ENCODE data around the gene SIRT3.

SIRT3 gene

GRCh38 chr11:270451-271318, 34.5 kb upstream of the SIRT3 start:
- DNase-seq (ENCODE audit: low spot score) = no peak

- DNase-seq (ENCODE audit: low spot score) = peak; percentile 83
Observed at GRCh38 chr11:269146-269890, 33.2 kb upstream of the SIRT3 start.

- peak; percentile 85 for DNase-seq (ENCODE audit: low spot score)
Observed at GRCh38 chr11:268716-269145, 32.6 kb upstream of the SIRT3 start.

GRCh38 chr11:267491-267994, 31.4 kb upstream of the SIRT3 start:
- DNase-seq (ENCODE audit: low spot score) = no peak

- DNase-seq (ENCODE audit: low spot score) = no peak
Observed at GRCh38 chr11:266676-267439, 30.7 kb upstream of the SIRT3 start.

DNA sequence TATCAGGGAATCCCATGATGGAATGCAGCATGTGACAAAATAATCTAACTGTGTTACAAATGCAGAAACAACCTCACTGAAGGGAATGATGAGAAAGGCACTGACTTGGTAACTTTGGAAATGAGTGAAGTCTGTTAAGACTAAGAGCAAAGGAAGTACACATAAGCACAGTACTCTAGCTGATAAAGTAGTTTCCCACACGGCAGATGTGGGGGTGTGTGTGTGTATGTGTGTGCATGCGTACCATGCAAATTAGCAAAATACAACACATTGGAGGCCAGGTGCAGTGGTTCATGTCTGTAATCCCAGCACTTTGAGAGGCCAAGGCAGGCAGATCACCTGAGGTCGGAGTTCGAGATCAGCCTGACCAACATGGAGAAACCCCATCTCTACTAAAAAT, 25.5 kb upstream of the SIRT3 start:
- no peak for DNase-seq (ENCODE audit: low spot score)

GRCh38 chr11:259413-259812, 23.3 kb upstream of the SIRT3 start:
- DNase-seq (ENCODE audit: low spot score) = no peak

DNA sequence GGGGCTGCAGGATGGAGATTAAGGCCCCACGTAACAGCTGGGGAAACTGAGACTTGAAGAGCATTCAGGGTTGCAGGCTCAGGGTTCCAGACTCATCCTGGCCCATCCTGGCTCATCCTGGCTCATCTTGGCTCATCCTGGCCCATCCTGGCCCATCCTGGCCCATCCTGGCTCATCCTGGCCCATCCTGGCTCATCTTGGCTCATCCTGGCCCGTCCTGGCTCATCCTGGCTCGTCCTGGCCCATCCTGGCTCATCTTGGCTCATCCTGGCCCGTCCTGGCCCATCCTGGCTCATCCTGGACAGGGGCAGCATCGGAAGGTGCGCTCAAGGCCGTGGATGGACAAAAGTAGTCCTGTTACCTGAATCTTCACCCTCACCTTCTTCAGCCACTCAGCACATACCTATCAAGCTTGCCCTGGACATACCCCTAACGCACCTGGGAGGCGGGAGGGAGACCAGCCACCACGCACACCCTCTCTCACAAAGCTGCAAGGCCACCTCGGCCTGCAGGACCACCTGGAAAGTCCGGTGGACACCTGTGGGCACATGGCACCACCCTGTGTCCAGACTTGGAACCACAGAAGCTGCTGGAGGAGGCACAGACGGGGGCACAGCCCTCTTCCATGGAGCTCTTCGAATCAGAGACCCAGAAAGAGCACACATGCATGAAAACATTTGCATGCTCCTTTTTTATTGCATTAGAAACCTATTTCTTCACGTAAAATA, 21.8 kb upstream of the SIRT3 start:
- no peak for DNase-seq (ENCODE audit: low spot score)

GRCh38 chr11:256952-257737, 21.0 kb upstream of the SIRT3 start:
- DNase-seq (ENCODE audit: low spot score) = no peak

DNA sequence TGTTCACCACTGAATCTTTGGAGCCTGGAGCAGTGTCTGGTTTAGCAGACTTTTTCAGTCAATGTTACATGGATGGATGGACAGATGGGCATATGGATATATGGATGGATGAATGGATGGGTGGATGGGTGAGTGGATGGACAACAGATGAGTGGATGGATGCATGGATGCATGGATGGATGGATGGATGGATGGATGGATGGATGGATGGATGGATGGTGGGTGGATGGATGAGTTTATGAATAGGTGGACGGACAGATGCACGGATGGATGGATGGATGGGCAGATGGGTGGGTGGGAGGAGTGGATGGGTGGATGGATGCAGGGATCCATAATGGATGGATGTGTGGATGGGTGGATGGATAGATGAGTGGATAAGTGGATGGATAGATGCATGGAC, 19.7 kb upstream of the SIRT3 start:
- DNase-seq (ENCODE audit: low spot score) = no peak

GRCh38 chr11:255176-255575, 19.0 kb upstream of the SIRT3 start:
- DNase-seq (ENCODE audit: low spot score) = no peak

GRCh38 chr11:253886-254270, 17.7 kb upstream of the SIRT3 start:
- no peak for DNase-seq (ENCODE audit: low spot score)

- DNase-seq (ENCODE audit: low spot score) = no peak
Observed at GRCh38 chr11:253160-253885, 17.2 kb upstream of the SIRT3 start.

DNA sequence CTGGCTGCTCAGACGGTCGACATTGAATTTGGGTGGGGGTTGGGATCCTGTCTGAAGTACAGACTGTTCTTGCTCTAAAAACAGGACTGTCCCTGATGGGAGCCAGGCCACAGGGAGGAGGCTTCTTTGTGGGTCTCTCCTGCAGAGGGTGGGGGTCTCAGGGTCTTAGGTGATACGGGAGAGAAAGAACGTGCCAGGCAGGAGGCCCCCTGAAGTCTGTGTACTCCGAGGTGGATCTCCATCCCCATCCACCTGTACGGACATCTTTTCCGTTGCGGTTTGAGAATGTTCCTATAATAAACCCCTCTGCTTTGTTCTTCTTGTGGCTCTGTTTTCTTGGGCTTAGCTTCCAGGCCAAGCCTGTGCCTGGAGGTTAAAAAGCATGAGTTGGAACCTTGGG, 16.5 kb upstream of the SIRT3 start:
- DNase-seq (ENCODE audit: low spot score) = no peak

DNA sequence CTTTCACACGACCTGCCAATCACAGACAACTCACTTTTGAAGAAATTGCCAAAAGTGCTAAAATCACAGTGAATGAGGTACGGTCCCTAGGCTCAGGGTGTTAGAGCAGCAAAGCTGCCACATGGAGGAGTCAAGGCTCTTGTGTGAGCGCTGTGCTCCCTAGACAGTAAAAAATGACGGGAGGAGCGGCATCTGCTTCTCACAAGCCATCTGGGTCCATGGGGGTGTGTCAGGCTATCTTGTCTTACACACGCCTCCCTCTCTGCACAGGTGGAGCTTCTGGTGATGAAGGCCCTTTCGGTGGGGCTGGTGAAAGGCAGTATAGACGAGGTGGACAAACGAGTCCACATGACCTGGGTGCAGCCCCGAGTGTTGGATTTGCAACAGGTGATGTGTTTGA, 15.4 kb upstream of the SIRT3 start:
- DNase-seq (ENCODE audit: low spot score) = no peak

- no peak for DNase-seq (ENCODE audit: low spot score)
Observed at GRCh38 chr11:250740-251299, 14.7 kb upstream of the SIRT3 start.

DNA sequence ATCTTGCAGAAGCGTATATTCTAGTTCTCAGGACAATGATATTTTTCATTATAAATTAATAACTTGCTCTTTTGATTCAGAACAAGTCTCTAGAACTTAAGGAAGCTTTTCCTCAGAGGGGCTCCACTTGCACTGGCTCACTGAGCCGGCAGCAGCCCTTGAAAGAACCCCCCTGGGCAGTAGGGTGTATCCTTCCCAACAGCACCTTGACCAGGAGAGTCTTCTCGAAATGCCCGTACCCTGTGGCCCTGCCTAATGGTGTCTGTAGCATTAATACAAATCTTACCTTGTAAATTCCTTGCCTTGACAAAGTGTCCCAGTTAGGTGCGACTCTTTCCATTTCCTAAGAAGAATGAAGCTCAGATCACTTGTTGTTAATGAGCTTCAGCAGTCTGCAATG, 14.1 kb upstream of the SIRT3 start:
- DNase-seq (ENCODE audit: low spot score) = no peak

DNA sequence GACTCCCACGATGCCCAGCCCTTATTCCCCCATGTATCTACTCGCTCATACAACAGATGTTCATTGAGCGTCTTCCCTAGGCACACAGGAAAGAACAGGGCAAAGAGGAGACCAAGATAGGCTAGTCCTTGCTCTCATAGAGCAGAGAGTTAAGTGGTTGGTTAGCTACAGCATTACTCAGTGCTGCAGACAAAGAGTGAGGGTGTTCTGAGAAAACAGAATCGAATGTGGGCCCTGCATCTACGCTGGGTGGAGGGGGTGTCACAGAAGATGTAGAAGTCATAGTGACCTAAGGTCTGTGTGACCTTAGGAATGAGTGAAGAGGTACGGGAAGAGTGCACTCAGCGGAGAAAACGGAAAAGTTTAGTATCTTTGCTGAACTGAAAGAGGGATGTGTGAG, 12.9 kb upstream of the SIRT3 start:
- DNase-seq (ENCODE audit: low spot score) = no peak

DNA sequence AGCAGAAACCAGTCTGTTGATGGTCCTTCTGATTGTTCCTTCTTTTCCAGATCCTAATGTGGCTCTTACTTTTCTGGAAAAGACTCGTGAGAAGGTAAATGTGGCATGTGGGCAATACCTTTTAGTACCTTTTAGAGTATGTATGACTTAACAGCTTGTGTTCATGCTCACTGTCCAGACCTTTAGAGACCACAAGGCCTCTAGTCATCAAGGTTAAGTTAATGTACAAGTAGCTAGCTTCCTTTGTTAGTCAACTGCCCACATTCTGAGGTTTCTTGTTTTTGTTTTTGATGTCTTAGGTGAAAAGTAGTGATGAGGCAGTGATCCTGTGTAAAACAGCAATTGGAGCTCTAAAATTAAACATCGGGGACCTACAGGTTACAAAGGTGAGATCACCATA, 8.2 kb upstream of the SIRT3 start:
- DNase-seq (ENCODE audit: low spot score) = no peak

DNA sequence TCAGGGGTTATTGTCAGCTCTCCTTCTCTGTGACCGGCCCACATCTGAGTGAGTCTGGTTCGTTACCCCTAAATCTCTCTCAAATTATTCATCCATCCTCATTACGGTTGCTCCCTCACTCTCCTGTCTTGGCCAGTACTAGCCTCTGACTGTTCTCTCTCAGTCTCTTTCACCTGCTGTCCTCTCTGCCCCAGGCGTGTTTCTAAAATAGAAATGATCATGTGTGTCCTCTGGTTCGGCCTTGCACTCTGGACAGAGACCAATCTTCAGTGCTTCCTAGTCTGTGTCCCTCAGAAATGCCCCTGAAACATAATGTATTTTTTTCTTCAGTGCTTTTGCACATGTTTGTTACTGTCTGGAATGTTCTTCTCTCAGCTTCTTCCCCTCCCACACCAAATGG, 5.5 kb upstream of the SIRT3 start:
- DNase-seq (ENCODE audit: low spot score) = no peak
